ENCODE measurements around the gene NIBAN1.
A peak's percentile ranks its signal among the peaks of the same experiment; 100 is the strongest.
"Not testable (repeated sequence)": the region's sequence is repeated elsewhere in the genome, so short reads cannot be mapped to it uniquely, and the experiment has no call there.

Gene NIBAN1

GRCh38 chr1:184965439-184965838, 8.9 kb downstream of the NIBAN1 start:
- no peak for TF ChIP-seq CTCF (IDR thresholded peaks at IDR 0.05; ENCODE audit: control insufficient read depth, extremely low read depth, insufficient read depth)
- no peak for DNase-seq (ENCODE audit: low read depth)
- no peak overlapping the region for H3K4me3 ChIP-seq (ENCODE audit: low read depth, low read length)

GRCh38 chr1:184959626-184960025, 14.7 kb downstream of the NIBAN1 start:
- TF ChIP-seq CTCF (IDR thresholded peaks at IDR 0.05; ENCODE audit: control insufficient read depth, extremely low read depth, insufficient read depth): no peak

GRCh38 chr1:184958554-184959353, 15.6 kb downstream of the NIBAN1 start:
- no peak for TF ChIP-seq CTCF (IDR thresholded peaks at IDR 0.05; ENCODE audit: control insufficient read depth, extremely low read depth, insufficient read depth)
- DNase-seq (ENCODE audit: low read depth): no peak
- no peak overlapping the region for H3K4me3 ChIP-seq (ENCODE audit: low read depth, low read length)

More at GRCh38 chr1:184959626-184960025, 14.7 kb downstream of the NIBAN1 start:
- DNase-seq (ENCODE audit: low read depth): no peak
- H3K4me3 ChIP-seq (ENCODE audit: low read depth, low read length): no peak overlapping the region

- DNase-seq (ENCODE audit: low read depth); H3K4me3 ChIP-seq (ENCODE audit: low read depth, low read length): not testable (repeated sequence)
These were observed 16.4 kb downstream of the NIBAN1 start for GRCh38 chr1:184957901-184958300.

GRCh38 chr1:184956999-184957700, 17.2 kb downstream of the NIBAN1 start:
- no peak overlapping the region for H3K4me3 ChIP-seq (ENCODE audit: low read depth, low read length)
- DNase-seq (ENCODE audit: low read depth): no peak
- no peak for TF ChIP-seq CTCF (IDR thresholded peaks at IDR 0.05; ENCODE audit: control insufficient read depth, extremely low read depth, insufficient read depth)

- no peak for DNase-seq (ENCODE audit: low read depth)
- TF ChIP-seq CTCF (IDR thresholded peaks at IDR 0.05; ENCODE audit: control insufficient read depth, extremely low read depth, insufficient read depth): 0 out of 2 replicates have a peak, but pooled peaks have one; percentile 2
- no peak overlapping the region for H3K4me3 ChIP-seq (ENCODE audit: low read depth, low read length)
These were observed 19.9 kb downstream of the NIBAN1 start for GRCh38 chr1:184954232-184954995.
